Activated gamma-delta T cell (primary cell): ENCODE data around the gene PTGFRN.

Experiments
- DNase-seq: peaks from one replicate; lab custom pipeline; 2025; lab: John Stamatoyannopoulos, UW

The PTGFRN gene

DNA sequence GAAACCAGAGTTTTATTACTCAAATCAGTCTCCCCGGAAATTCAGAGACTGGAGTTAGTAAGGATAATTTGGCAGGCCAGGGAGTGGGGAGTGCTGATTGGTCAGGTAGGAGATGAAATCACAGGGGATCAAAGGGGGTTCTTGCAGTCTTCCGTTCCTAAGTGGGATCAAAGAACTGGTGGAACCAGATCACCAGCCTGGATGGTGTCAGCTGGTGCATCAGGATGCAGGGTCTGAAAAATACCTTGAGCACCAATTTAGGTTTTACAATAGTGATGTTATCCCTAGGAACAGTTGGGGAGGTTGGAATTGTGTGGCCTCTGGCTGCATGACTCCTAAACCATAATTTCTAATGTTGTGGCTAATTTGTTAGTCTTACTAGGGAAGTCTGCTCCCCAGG is 90.4 kb downstream of the PTGFRN start:
- DNase-seq: no peak

DNA sequence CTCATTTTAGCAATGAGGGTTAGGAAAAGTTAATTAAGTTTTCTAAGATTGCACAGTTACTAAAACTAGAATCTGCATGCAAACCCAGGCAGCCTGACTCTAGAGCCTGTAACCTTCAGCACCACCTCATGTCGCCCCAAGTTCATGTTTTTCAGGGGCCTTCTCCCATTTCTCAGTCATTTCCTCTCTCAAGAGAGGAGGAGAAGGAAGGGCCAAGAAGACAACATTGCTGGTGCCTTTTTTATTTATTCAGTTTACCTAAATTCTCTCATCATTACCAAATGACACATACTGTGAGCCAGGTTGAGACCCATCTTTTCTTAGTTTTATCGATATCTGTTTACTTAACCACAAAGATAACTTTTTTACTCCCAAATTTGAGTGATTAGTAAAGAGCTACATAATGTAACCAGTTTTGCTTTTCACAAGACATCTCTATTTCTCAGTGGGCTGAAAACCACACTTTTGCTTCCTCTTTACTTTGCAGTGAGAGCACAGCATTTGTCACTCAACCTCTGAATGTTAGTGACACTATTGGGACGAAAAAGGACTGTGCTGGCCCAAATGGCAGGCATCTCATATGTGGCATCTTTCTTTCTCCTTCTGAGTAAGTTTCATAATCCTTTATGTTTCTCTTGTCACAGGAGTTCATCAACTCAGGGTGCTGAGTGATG is 91.7 kb downstream of the PTGFRN start, which contains the start of gene CD101:
CD101 (plus strand) TSS at position 507 of the 674 bp plus-strand sequence; CDS start at position 565, 58 bp downstream.
- DNase-seq: no peak

- no peak for DNase-seq
Measured at GRCh38 chr1:117003223-117003875, 93.6 kb downstream of the PTGFRN start.

- DNase-seq: no peak
Measured at GRCh38 chr1:117007719-117008013, 98.0 kb downstream of the PTGFRN start.

- no peak for DNase-seq
Measured at GRCh38 chr1:117008656-117009055, 98.9 kb downstream of the PTGFRN start.

GRCh38 chr1:117009132-117009531 is 99.4 kb downstream of the PTGFRN start:
- no peak for DNase-seq

- DNase-seq: no peak
Measured at GRCh38 chr1:117010310-117010969, 100.7 kb downstream of the PTGFRN start.

DNA sequence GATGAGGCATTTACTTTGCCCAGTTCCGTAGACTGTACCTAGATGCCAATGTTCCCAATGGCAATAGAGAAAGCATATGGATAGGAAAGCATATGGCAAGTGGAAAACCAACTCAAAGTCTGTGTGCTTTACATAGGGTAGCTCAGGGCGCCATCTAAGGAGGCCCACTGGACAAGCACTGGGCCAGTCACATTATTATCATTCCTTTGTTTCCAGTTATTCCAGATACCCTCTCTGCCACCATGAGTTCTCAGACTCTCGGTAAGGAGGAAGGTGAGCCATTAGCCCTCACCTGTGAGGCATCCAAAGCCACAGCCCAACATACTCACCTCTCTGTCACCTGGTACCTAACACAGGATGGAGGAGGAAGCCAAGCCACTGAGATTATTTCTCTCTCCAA is 101.6 kb downstream of the PTGFRN start:
- no peak for DNase-seq

- DNase-seq: no peak
Measured at GRCh38 chr1:117013309-117013858, 103.7 kb downstream of the PTGFRN start.

DNA sequence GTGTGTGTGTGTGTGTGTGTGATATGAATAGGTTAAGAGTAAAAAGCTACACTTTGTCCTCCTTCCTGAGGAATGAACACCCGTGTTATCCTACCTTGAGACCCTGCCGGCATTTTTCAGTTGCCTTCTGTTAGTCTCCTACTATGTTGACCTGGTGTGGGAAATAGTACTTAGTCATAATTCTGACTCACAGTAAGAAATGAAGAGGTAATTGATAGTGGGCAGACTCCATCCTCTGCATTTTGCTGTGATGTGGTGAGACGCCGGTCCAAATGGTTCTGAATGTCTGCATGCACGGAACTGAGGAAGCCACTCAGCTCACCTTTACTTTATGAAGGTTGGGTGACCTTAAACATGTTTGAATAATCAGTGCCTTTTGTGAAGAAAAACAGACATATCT is 104.5 kb downstream of the PTGFRN start:
- no peak for DNase-seq

DNA sequence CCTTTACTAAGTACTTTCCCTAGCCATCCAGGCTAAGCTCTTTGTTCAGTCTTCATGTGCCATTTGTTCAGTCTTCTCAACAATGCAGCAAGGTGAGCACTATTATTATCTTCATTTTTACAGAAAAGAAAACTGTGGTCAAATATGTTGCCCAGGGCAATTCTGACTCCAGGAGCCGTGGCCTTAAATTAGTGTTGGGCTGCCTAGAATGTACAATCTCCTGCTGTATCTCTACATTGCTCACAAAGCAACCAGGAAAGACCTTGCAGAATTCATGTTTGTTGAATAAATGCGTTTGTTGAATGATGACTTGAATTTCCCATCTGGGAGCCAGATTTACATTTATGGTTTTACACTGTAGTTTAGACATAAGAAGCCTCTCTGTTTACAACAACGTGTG is 106.0 kb downstream of the PTGFRN start:
- no peak for DNase-seq

DNA sequence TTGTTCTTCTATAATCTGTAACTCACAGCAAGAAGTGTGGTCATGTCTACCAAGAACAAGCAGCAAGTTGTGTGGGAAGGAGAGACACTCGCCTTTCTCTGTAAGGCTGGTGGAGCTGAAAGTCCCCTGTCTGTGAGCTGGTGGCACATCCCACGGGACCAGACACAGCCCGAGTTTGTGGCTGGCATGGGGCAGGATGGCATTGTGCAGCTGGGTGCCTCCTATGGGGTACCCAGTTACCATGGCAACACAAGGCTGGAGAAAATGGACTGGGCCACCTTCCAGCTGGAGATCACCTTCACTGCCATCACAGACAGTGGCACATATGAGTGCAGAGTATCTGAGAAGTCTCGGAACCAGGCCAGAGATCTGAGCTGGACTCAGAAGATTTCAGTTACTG is 107.3 kb downstream of the PTGFRN start:
- DNase-seq: no peak

DNA sequence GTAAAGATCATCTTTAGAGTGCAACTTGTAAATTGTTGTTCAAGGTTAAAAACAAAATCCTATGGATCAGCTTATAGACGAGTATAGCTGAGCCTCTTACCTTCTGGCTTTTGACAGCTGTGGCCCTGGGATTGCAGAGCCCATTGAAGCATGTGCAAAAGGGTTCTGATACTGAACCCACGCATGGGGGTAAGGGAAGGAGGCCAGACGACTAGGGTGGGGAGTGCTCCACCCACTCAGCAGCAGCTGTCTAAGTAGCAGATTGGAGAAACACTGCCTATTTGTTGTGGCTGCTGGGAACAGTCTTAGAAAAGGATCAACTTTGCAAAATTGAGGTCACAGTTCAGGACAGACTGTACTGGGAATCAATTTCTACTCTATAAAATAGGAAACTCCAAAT is 107.9 kb downstream of the PTGFRN start:
- DNase-seq: no peak

DNA sequence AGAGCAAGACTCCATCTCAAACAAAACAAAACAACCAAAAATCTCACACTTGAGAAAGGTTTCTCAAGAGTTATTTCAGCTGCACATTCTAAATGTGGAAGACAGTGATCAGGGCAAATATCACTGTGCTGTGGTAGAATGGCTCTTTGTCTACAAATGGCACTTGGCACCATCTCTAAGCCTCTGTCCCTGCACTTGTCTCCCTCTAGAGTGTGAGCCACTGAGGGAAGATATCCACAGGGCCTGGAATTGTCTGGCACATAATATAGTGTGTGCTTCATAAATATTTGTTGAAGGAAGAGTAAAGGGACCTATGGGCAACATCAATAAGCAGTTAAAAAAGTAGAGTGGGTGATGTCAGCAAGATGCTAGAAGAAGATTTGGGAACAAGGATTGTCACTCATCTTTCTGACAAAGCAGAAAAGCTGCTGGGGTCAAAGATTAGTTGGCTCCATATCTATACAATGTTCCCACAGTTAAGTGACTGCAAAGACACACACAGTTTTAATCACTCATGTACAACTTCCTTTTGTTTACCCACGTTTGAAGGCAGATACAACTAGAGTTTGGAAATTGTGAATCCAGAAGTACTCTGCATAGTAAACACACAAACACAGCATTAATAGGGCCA is 110.9 kb downstream of the PTGFRN start:
- DNase-seq: no peak

GRCh38 chr1:117022114-117022513 is 112.4 kb downstream of the PTGFRN start:
- no peak for DNase-seq

DNA sequence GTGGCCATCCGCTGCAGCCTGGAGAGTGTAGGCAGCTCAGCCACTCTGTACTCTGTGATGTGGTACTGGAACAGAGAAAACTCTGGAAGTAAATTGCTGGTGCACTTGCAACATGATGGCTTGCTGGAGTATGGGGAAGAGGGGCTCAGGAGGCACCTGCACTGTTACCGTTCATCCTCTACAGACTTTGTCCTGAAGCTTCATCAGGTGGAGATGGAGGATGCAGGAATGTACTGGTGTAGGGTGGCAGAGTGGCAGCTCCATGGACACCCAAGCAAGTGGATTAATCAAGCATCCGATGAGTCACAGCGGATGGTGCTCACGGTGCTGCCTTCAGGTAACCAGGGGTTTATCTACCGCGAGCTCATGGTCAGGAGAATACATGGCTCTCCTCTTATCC is 115.9 kb downstream of the PTGFRN start:
- no peak for DNase-seq

DNA sequence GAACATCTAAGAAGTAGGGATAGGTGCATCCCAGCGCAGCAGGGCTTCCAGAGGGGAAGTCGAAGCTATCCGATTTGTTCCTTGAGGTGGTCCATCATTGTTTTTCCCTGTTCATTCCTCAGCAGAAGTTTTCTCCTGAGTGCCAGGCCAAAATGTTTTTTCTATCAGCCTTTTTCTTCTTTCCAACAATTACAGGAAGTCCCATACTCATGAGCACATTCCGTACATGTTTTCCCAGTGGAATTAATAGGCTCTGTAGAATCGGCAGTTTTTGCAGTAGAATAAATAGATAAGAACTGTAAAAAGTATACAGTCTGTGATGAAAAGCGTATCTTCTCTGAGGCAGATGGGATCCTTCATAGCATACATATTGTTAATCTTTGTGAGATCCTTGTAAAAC is 116.6 kb downstream of the PTGFRN start:
- DNase-seq: no peak

DNA sequence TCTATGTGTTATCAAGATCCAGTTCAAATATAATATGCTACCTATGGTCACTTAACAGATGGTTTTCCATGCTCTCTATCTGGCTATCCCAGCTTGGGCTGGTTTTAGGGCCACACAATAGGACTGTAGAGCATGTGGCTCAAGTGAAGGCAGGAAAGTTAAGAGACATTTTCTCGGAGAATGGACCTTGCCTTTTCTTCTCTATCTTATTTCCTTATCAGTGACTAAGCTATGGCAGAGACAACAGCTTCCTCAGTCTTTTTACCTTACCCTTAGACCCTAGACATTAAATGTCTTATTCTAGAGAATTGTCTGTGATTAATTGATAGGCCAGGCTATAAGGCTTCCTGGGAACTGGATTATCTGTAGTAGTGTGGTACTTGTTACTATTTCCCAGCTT is 120.0 kb downstream of the PTGFRN start:
- no peak for DNase-seq

GRCh38 chr1:117030271-117030877 is 120.7 kb downstream of the PTGFRN start:
- no peak for DNase-seq

GRCh38 chr1:117032266-117032665 is 122.5 kb downstream of the PTGFRN start:
- DNase-seq: no peak

- DNase-seq: no peak
Measured at GRCh38 chr1:117032681-117033539, 123.2 kb downstream of the PTGFRN start.
